Fibroblast of skin of left biceps (primary cell): ENCODE results near the gene SNCB.
"Not testable (repeated sequence)": the region's sequence is repeated elsewhere in the genome, so short reads cannot be mapped to it uniquely, and the experiment has no call there.

ENCODE experiments used
- DNase-seq, 2 experiments: peaks; one replicate each; pipeline ENCODE4 v3.0.0-alpha.2; 2013; ENCODE audit warnings: low read depth in 2 of 2

SNCB gene

DNA sequence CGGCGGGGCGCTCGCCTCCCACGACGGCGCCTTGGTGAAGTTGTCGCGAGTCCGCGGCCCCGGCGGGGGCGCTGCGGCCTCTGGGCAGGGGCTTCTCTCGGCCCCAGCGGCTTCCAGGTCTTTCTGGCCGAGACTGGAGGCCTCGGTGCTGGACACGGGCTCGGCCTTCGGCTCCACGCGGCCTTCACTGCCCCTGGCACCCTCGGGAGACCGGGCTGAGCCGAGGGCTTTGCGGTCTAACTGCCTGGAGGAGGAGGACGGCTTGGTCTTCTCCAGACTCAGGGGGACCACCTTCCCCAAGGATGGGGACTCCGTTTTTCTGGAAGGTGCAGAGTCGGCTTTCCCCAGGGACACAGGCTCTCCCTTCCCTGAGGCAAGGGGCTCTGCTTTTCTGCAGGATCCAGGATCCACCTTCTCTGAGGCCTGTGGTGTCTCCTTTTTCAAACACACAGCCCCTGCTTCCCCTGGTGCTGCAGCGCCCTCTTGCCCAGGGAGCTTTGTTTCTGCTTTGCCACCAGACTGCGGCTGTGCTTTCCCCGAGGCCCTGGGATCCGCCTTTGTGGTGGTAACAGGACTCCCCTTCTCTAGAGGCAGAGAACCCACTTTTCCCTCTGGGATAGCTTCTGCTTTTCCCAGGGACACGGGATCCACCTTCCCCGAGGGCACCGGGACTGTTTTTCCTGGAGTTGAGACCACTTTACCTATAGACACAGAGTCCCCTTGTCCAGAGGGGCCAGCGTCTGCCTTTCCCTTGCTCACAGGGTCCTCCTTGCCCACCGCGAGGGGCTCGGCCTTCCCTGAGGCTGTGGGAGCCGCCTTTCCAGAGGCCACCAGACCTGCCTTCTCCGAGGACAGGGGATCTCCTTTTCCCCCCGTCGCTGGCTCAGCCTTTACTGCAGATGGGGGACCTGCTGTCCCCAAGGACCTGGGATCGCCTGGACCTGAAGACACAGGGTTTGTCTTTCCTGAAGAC, 32.6 kb downstream of the SNCB start:
- no peak for DNase-seq

DNA sequence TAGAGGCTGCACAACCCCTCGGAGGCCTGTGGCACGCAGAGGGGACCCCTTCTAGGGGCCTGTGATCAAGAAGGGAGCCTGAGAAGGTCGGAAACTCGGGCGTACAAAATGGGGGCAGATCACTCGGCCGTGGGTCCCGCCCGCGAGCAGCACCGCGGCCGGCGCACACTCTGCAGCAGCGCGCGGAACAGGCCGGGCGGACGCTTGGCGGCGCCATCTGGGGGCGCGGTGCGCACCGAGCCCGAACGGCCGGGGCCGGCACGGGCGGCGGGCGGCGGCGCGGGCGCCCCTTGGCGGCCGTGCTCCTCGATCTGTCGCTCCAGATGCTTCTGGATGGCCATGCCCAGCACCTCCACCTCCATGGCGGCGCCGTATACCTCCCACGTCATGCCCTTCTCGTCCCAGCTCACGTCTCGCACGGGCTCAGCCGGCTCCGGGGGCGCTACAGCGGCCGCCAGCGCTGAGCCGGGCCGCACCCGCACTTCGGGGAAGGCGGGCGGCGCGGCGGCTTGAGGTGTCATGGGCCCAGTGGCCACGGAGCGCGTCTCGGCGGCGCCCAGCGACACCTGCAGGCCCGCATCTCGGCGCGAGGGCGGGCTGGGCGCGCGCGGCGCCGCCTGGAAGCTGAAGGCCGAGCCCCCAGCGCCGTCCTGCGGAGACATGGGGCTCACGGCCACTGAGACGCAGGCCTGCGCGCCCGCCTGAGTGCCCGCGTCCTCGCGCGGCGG, 33.5 kb downstream of the SNCB start:
- no peak for DNase-seq

DNA sequence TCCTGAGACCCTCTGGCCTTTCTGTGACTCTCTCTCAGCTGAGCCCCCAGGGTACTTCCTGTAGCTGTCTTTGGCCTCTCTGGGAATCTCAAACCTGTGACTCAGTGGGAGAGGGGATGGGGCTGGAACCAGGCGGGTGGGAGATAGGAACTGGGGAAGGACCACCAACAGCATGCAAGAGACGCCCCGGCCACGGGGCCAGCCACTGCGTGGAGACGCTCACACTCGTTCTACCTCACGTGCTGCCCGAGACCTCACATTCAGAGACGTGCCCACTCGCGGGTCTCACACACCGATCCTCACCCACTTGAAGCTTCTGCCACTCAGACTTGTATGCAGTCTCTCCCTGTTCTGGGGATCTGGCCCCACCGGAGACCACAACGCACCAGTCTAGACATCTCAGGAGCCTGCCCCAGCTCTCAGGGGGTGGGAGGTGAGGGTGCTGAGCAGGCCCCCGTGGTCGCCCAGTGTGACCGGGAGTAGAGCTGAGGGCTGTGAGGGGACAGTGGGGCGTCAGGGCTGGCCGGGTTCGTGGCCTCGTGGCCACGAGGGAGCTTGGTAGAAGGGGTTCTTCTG, 34.2 kb downstream of the SNCB start:
- DNase-seq: no peak

DNA sequence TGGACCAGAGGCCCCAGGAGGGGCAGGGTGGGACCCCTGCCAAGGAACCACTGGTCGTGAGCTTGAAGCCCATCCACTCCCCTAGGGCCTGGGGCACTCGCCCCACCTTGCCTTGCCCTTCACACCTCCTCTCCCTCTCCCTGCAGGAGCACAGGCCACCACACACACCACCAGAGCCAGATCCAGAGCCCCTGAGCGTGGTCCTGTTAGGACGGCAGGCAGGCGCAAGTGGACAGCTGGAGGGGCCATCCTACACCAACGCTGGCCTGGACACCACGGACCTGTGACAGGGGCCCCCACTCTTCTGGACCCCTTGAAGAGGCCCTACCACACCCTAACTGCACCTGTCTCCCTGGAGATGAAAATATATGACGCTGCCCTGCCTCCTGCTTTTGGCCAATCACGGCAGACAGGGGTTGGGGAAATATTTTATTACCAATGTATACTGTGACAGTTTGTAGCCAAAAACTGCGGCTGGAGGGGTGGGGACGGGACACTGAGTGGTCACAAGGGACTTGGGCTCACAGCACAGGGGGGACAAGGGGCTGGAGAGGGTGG, 34.9 kb downstream of the SNCB start:
- no peak for DNase-seq

DNA sequence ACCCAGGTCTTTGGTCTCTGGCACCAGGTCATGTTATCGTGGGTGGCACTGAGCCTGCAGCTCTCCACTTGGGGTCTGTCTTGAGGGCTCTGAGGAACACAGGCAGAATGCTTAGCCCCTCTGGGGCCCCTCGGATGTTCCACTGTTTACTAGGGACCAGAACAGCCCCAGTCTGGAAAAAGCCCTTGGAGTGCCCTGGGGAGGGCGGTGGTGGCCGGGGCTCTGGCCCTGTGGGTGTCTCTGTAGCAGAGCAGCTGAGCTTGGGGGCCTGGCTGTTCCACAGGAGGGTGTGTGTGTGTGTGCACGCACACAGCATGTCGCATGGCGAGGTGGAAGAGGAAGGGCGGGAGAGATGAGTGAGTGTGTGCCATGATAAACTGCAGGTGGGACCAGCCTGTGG, 35.8 kb downstream of the SNCB start:
- no peak for DNase-seq

DNA sequence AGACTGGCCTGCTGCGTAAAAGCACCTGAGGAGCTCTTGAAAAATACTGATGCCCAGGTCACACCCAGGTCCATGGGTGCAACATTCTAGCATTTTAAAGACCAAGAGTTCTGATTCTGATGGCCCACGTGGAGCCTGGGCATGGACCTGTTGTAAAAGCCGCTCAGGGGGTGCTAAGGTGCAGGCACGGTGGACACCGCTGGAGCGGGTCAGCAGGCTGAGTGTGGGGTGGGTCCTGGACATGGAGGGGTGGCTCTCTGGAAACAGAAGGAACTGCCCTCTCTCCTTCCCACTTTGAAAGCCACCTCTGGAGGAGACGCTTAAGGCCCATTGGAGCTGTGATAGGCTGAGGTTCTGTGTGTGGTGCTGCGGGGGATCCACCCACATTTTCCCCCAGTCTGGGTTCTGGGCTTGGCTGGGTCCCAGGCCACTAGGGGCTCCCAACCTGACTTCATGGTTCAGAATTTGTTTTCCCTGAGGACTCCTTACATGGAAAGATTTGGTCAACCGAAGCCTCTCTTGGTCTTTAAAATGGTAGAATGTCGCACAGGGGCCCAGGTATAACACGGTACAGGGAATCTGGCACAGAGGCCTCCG, 37.0 kb downstream of the SNCB start:
- no peak for DNase-seq

DNA sequence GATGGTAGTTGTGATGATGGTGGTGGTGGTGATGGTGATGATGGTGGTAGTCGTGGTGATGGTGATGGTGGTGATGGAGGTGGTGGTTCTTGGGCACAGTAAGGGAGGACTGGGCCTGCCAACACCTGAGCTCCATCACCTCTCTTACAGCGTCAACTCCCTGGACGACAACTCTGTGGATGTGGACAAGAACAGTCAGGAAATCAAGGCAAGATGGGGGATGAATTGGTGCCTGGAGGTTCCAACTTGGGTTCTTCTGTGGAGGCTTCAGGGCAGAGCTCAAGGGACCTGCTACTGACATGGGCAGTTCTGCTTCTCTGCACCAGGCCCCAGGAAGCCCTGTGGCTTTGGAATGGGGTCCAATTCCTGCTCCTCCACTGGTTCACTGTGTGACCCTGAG, 37.8 kb downstream of the SNCB start:
- no peak for DNase-seq

DNA sequence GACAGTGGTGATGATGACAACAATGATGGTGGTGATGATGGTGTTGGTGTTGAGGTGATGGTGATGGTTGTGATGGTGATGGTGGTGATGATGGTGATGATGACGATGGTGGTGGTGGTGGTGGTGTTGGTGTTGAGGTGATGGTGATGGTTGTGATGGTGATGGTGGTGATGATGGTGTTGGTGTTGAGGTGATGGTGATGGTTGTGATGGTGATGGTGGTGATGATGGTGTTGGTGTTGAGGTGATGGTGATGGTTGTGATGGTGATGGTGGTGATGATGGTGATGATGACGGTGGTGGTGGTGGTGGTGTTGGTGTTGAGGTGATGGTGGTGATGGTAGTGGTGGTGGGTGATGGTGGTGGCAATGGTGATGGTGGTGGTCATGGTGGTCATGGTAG, 38.7 kb downstream of the SNCB start:
- not testable (repeated sequence) for DNase-seq

DNA sequence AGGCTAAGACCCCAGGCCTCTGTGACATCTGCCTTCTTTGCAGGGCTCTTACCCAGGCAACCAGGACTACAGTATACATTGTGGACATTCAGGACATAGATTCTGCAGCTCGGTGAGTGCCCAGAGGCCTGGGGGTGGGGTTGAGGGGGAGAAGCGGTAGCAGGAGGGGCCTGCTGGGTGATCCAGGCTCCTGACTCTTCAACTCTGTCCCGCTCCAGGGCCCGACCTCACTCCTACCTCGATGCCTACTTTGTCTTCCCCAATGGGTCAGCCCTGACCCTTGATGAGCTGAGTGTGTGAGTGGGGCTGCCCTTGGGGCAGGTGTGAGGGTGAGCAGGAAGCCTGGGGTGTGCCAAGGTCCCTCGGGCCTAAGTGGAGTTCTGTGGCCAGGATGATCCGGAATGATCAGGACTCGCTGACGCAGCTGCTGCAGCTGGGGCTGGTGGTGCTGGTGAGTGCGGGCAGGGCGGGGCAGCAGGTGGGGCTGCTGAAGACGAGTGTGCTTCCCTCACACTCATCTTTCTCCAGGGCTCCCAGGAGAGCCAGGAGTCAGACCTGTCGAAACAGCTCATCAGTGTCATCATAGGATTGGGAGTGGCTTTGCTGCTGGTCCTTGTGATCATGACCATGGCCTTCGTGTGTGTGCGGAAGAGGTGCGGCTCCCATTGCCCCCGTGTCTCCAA, 40.2 kb downstream of the SNCB start:
- DNase-seq: no peak

DNA sequence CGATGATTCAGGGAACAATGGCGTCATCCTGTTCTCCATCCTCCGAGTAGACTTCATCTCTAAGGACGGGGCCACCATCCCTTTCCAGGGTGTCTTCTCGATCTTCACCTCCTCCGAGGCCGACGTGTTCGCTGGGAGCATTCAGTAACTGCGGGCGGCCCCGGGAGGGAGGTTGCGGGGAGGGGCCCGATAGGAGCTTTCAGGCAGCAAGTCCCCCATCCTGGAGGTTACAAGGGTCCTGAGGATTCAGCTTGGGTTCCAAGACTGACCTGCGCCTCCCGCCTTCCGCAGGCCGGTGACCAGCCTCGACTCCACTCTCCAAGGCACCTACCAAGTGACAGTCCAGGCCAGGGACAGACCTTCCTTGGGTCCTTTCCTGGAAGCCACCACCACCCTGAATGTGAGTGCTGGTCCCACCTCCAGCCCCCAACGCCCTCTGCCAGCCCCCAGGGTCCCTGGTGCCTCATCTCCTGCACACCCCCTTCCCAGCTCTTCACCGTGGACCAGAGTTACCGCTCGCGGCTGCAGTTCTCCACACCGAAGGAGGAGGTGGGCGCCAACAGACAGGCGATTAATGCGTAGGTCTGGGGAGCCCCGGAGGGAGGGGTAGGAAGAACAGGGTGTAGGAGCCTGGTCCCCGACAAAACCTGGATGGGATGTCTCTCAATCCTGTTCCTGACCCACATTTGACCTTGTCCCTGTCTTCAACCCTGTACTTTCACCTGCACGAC, 41.1 kb downstream of the SNCB start:
- DNase-seq: no peak

DNA sequence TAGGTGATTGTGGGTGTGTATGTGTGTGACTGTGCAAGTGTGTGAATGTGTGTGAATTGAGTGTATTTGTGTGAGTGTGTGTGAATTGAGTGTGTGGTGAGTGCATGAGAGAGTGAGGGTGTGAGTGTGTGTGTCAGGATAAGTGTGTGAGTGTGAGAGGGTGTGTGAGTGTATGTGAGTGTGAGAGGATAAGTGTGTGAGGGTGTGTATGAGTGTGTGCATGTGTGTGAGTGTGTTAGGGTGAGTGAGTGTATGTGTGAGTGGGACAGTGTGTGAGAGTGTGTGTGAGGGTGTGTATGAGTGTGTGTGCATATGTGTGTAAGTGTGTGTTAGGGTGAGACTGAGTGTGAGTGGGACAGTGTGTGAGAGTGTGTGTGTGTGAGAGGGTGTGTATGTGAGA, 42.0 kb downstream of the SNCB start:
- DNase-seq: no peak

DNA sequence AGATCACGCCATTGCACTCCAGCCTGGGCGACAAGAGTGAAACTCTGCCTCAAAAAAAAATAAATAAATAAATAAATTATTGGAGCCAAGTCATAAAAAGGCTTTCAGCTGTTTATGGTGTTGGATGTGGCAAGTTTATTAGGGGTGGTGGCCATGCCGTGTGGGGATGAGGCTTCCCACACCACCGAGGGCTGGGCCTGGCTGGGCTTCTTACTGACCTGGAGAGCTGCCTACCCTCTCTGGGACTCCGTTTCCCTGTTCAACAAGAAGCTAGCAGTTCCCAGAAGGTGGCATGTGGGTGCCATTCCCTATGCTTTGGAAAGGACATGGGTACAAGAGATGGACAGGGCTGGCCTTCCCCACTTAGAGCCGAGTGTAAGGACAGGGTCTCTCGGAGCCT, 42.9 kb downstream of the SNCB start:
- DNase-seq: no peak

DNA sequence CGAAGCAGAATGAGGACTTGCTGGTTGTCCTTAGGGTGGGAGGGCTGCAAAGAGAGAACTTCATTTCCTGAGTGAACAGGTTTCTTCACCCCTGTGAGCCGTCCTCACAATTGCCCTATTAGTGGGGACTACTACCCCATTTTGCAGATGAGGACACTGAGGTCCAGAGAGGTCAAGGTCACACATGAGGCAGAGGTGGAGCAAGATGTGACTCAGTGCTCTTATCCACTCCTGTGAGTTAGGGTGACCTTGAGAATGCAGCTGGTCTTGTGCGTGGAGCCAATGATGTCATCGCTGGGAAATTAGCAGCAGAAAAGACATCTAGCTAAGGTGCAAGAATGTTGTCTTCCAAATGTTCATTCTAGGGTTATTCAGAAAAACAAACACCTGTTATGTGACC, 47.3 kb downstream of the SNCB start:
- no peak for DNase-seq

DNA sequence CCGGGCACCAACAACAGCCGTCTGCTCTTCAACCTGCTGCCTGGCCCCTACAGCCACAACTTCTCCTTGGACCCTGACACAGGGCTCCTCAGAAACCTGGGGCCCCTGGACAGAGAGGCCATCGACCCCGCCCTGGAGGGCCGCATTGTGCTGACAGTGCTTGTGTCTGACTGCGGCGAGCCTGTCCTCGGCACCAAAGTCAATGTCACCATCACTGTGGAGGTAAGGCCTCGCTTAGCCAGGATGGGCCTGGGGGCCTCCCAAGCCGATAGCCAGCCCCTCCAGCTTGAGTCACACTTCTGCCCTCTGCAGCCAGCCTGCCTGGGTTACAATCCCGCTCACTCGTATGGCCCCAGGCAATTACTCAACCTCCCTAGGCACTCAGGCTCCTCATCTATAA, 49.0 kb downstream of the SNCB start:
- no peak for DNase-seq

DNA sequence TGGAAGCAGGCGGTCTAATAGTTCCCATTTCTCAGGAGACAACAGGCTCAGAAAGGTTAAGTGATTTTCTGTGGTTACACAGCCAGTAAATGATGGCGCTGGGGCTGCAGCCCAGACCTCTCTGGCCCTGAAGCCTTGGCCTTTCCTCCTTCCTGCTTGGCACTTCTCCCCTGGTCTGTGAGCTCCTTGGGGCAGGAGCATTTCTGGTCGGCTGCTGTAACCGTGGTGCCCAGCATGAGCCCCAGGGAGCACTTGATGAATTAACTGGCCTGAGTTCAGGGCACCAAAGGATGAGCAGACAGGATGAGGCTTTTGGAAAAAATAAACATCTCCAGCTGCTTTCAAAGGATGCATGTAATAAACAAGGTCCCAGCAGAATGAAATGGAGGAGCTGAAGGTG, 51.0 kb downstream of the SNCB start:
- DNase-seq: no peak

DNA sequence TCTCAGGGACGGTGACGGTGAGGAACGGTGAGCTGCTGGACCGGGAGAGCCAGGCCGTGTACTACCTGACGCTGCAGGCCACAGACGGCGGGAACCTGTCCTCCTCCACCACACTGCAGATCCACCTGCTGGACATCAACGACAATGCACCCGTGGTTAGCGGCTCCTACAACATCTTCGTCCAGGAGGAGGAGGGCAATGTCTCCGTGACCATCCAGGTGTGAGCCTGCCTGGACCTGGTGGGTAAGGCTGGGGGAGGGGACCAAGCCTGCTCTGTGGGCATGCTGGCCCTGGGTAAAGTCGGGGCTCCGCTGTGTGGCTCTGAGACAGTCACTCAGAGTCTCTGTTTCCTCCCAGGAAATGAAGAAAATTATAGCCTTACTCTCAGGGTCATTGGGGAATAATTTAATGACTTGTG, 51.9 kb downstream of the SNCB start:
- no peak for DNase-seq

DNA sequence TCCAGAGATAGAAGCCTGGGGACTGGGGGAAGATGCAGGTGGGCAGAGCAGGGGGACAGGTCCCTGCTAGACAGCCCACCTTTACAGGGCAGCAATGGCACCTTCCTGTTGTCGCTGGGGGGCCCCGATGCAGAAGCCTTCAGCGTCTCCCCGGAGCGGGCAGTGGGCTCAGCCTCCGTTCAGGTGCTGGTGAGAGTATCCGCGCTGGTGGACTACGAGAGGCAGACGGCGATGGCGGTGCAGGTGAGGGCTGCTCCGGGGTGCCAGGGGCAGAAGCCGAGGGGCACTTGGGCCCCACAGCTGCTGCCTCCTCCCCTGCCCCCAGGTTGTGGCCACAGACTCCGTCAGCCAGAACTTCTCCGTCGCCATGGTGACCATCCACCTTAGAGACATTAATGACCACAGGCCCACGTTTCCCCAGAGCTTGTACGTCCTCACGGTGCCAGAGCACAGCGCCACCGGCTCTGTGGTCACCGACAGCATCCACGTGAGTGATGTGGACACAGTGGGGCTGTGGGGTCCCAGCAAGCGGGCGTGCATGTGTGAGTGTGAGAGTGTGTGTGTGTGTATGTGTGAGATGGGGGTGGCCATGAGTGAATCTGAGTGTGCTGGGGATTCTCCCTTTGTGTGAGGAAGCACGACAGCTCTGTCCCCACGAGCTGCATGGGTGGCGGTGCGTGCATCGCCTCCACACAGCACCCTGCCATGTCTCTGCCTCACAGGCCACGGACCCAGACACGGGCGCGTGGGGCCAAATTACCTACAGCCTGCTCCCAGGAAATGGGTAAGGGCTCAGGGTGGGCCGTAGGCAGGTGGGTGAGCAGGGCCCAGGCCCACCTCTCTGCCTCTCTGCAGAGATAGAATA, 52.8 kb downstream of the SNCB start:
- no peak for DNase-seq

DNA sequence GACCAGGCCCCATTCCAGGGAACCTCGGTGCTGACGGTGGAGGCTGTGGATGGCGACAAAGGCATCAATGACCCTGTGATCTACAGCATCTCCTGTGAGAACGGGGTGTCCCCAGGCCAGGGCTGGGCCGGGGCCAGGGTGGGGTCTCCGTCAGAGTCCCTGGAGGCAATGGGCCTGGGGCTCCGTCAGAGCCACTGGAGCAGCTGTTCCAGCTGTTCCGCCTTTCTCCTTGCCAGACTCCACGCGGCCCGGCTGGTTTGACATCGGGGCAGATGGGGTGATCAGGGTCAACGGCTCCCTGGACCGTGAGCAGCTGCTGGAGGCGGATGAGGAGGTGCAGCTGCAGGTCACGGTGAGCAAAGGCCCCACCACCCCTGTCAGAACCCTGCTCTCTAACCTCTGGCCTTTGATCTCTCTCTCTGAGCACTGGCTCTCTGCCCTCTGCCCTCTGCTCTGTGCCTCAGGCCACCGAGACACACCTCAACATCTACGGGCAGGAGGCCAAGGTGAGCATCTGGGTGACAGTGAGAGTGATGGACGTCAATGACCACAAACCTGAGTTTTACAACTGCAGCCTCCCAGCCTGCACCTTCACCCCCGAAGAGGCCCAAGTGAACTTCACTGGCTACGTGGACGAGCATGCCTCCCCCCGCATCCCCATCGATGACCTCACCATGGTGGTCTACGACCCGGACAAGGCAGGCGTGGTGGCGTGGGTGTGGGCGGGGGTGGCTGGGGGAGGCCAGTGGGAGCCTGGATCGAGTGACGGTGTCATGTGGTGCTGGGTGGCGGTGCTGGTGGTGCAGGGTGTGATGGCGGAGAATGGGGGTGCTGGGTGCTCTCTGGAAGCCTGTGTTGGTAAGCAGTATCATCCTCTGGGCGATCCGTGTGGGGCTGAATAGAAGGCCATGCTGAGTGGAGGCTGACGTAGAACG, 54.6 kb downstream of the SNCB start:
- no peak for DNase-seq

DNA sequence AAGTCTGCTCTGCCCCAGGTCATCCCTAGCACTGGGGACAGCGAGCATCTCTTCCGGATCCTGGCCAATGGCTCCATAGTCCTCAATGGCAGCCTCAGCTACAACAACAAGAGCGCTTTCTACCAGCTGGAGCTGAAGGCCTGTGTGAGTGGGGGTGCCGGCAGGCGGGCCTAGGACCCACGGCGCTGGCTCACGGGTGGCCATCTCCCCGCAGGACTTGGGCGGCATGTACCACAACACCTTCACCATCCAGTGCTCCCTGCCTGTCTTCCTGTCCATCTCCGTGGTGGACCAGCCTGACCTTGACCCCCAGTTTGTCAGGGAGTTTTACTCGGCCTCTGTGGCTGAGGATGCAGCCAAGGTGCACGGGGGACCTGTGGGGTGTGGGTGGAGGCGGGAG, 55.3 kb downstream of the SNCB start:
- no peak for DNase-seq
